ENCODE data around the gene SOX5. TPM values are rescaled to one million over a fixed set of nuclear protein-coding genes. Genes with fewer than 3 reads are reported as not detected.

SOX5 gene
- total and polyA plus RNA-seq, 2 of the 8 experiments (the other 6 are each of a cell fraction or from before 2014, with no cell fraction given) = 2.2 to 2.6 TPM

DNA sequence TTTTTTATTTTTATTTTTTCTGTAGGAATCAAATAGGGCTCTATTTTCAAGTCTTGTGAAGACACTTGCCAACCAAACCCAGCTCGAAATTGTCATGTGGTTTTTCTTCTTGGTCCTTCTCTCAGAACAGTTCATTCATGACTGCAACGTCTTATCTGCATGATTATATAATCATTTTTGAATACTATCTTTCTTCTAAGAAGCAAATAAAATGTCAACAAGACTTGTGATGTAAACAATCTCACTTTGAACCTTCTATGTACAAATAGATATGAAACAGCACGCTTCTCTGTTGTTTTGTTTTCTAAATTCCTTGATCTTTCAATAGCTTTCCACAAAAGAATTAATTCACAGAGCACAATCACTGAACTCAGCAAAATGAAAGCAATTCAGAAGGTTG is 320.7 kb downstream of the SOX5 start:
- Histone ChIP-seq H3K23me2 (ENCODE audit: low read depth, low read length) (no peaks in the 10 kb centered on the region), H4K91ac (replicated peaks; ENCODE audit: insufficient read length, low read length) (no peak overlapping the region), H3K4ac (replicated peaks; ENCODE audit: insufficient read length, low read depth, low read length) (no peak overlapping the region), H3K36me3 (ENCODE audit: control insufficient read depth in 2 of 4, insufficient read depth in 4 of 4, low read length in 3 of 4) (no peaks in the 10 kb centered on the region), H3K27me3 (replicated peaks in 1 of 4; ENCODE audit: control insufficient read depth in 3 of 4, extremely low read depth in 1 of 4, insufficient read depth in 3 of 4, low read length in 3 of 4) (no peaks in the 10 kb centered on the region), H4K8ac (ENCODE audit: extremely low read depth, insufficient read depth, low read length) (no peak overlapping the region), H3K9me3 (ENCODE audit: insufficient read depth in 2 of 2, low read depth in 1 of 2, low read length in 1 of 2) (no peaks in the 10 kb centered on the region), H3K18ac (ENCODE audit: extremely low read depth, low read length) (no peak overlapping the region), H3K4me2 (ENCODE audit: insufficient read depth in 1 of 2, low read depth in 2 of 2, low read length in 2 of 2) (no peak overlapping the region), H4K5ac (ENCODE audit: insufficient read length, low read depth, low read length) (no peak overlapping the region), H3K4me3 (ENCODE audit: extremely low read depth in 1 of 4, insufficient read depth in 2 of 4, low read depth in 3 of 4, low read length in 4 of 4) (no peak overlapping the region), H3K27ac (ENCODE audit: low read depth, low read length) (no peak overlapping the region), H3K4me1 (replicated peaks in 1 of 4; ENCODE audit: control insufficient read depth in 3 of 4, insufficient read depth in 4 of 4, low read length in 3 of 4) (peaks cover 0 to 6% (median 4%) of the 10 kb centered on the region in 4 experiments; a peak in 3 of 7 replicates), H2BK120ac (replicated peaks; ENCODE audit: low read depth, low read length) (no peak overlapping the region), H3K14ac (ENCODE audit: insufficient read length) (no peak overlapping the region), H2BK20ac (ENCODE audit: low read length) (no peak overlapping the region), H3K56ac (replicated peaks; ENCODE audit: insufficient read length, low read depth, low read length) (no peak overlapping the region), H3K79me2 (ENCODE audit: control insufficient read depth in 1 of 2, insufficient read depth in 2 of 2, low read length in 2 of 2) (no peaks in the 10 kb centered on the region), H2AFZ (ENCODE audit: low read length) (no peak overlapping the region), H2BK15ac (ENCODE audit: low read length) (no peak overlapping the region), H3K23ac (ENCODE audit: insufficient read length) (no peak overlapping the region), H2BK5ac (ENCODE audit: low read depth, low read length) (no peak overlapping the region), H4K20me1 (replicated peaks in 1 of 2; ENCODE audit: control insufficient read depth in 1 of 2, insufficient read depth in 2 of 2, low read length in 2 of 2) (no peaks in the 10 kb centered on the region), H2BK12ac (ENCODE audit: low read depth, low read length) (no peak overlapping the region), H3K79me1 (ENCODE audit: low read depth, low read length) (no peaks in the 10 kb centered on the region), H2AK5ac (ENCODE audit: low read depth, low read length) (no peak overlapping the region), H3K9ac (replicated peaks in 1 of 4; ENCODE audit: extremely low read depth in 1 of 4, low read depth in 3 of 4, low read length in 3 of 4) (no peak overlapping the region)
- CTCF ChIA-PET (ENCODE audit: partially characterized antibody) = no interaction called here
- FAIRE-seq (no peak), DNase-seq (ENCODE audit: low read depth in 1 of 2, low spot score in 2 of 2) (no peak)
- POLR2A ChIA-PET (ENCODE audit: partially characterized antibody) = no interaction called here
- 77% methylated on average over 3 of the region's 3 CpGs; no CpG with 5 or more reads in 1 of the 2 experiments for WGBS, 2 experiments (ENCODE audit: extremely low coverage in 1 of 2, insufficient coverage in 1 of 2, insufficient read length in 1 of 2, insufficient replicate concordance in 2 of 2, low coverage in 1 of 2, low lambda C conversion rate in 2 of 2, missing lambda C conversion rate in 1 of 2)
- TF ChIP-seq CEBPB (IDR thresholded peaks at IDR 0.05; ENCODE audit: low read depth, low read length) = no peak
- TF ChIP-seq EGR1 (IDR thresholded peaks at IDR 0.05; ENCODE audit: borderline replicate concordance, low read depth, low read length) = no peak
- TF ChIP-seq FOSL1 (IDR thresholded peaks at IDR 0.05; ENCODE audit: insufficient read depth, low read depth, low read length) = no peak
